Endothelial cell (in vitro differentiated cells): ENCODE data around the gene SYNE2. TPM values are rescaled to one million over a fixed set of nuclear protein-coding genes. Genes with fewer than 3 reads are reported as not detected.

Experiments used
- DNase-seq: peaks from one replicate; pipeline ENCODE4 v3.0.0; 2021; ENCODE audit warnings: low spot score
- H3K27ac Mint-ChIP-seq: one replicate; pipeline ENCODE4 v1.8.0; 2021; ENCODE audit warnings: mixed read lengths, inconsistent platforms; ENCODE audit not compliant: unreplicated experiment
- H3K27me3 Mint-ChIP-seq: one replicate; pipeline ENCODE4 v1.8.0; 2021; ENCODE audit warnings: mild to moderate bottlenecking, moderate library complexity, mixed read lengths, inconsistent platforms; ENCODE audit not compliant: unreplicated experiment
- H3K36me3 Mint-ChIP-seq: one replicate; pipeline ENCODE4 v1.8.0; 2021; ENCODE audit warnings: mild to moderate bottlenecking, low read depth, mixed read lengths, inconsistent platforms; ENCODE audit not compliant: unreplicated experiment
- H3K4me1 Mint-ChIP-seq: one replicate; pipeline ENCODE4 v1.8.0; 2021; ENCODE audit warnings: mild to moderate bottlenecking, mixed read lengths, inconsistent platforms; ENCODE audit not compliant: unreplicated experiment
- H3K4me3 Mint-ChIP-seq: one replicate; pipeline ENCODE4 v1.8.0; 2021; ENCODE audit warnings: mild to moderate bottlenecking, mixed read lengths, inconsistent platforms; ENCODE audit not compliant: unreplicated experiment
- H3K9me3 Mint-ChIP-seq: one replicate; pipeline ENCODE4 v1.8.0; 2021; ENCODE audit warnings: mixed read lengths, inconsistent platforms; ENCODE audit not compliant: unreplicated experiment
- total RNA-seq: library from RNA; stranded (reverse); fragmentation: NEBNext Ultra II Directional; extraction: Animal tissue kit (Norgen Biotek cat#: 25700); gene quantifications from one replicate; pipeline ENCODE4 v1.2.1, GENCODE V29; 2021; ENCODE audit not compliant: unreplicated experiment
- TF ChIP-seq, protein P1 (sequence below): fragments of 200-600 bp; sonication (generic); IDR thresholded peaks from one replicate; pipeline ENCODE4 v1.5.0; 2021; ENCODE audit warnings: antibody characterized with exemption; ENCODE audit not compliant: unreplicated experiment

Gene SYNE2
- total RNA-seq, 1 donor from 2014 or later = 35.9 TPM

- Mint-ChIP-seq H3K27ac (no peak overlapping the region), H3K9me3 (no peaks in the 10 kb centered on the region), H3K4me3 (no peak overlapping the region), H3K36me3 (no peaks in the 10 kb centered on the region), H3K4me1 (no peaks in the 10 kb centered on the region), H3K27me3 (peaks cover 1% of the 10 kb centered on the region)
- no peak for DNase-seq
- TF ChIP-seq, protein P1, sequence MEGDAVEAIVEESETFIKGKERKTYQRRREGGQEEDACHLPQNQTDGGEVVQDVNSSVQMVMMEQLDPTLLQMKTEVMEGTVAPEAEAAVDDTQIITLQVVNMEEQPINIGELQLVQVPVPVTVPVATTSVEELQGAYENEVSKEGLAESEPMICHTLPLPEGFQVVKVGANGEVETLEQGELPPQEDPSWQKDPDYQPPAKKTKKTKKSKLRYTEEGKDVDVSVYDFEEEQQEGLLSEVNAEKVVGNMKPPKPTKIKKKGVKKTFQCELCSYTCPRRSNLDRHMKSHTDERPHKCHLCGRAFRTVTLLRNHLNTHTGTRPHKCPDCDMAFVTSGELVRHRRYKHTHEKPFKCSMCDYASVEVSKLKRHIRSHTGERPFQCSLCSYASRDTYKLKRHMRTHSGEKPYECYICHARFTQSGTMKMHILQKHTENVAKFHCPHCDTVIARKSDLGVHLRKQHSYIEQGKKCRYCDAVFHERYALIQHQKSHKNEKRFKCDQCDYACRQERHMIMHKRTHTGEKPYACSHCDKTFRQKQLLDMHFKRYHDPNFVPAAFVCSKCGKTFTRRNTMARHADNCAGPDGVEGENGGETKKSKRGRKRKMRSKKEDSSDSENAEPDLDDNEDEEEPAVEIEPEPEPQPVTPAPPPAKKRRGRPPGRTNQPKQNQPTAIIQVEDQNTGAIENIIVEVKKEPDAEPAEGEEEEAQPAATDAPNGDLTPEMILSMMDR = no peak
These were observed 239.5 kb downstream of the SYNE2 start for GRCh38 chr14:64092338-64092737.

DNA sequence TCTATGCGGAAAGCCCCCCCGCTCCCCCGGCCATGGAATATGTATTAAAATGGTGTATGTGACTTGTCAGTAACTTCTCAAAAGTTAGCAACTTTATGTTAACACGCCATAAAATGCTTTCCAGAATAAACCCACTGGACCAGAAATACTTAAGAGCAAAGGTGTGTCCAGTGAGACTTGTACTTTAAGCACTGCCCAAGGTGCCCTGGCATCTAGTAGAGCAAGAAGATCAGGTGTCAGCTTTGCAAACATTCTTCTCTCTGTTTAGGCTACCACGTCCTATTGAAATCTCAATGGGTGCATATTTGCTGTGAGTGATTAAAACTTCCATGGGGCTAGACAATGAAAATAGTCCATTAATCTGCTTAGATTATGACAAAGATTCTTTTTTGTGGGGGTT is 240.1 kb downstream of the SYNE2 start:
- no peak overlapping the region for H3K27ac Mint-ChIP-seq
- no peaks in the 10 kb centered on the region for H3K9me3 Mint-ChIP-seq
- no peaks in the 10 kb centered on the region for H3K36me3 Mint-ChIP-seq
- H3K4me1 Mint-ChIP-seq = no peaks in the 10 kb centered on the region
- no peak for DNase-seq
- peaks cover 1% of the 10 kb centered on the region for H3K27me3 Mint-ChIP-seq
- TF ChIP-seq, protein P1 = no peak
- H3K4me3 Mint-ChIP-seq = no peak overlapping the region

DNA sequence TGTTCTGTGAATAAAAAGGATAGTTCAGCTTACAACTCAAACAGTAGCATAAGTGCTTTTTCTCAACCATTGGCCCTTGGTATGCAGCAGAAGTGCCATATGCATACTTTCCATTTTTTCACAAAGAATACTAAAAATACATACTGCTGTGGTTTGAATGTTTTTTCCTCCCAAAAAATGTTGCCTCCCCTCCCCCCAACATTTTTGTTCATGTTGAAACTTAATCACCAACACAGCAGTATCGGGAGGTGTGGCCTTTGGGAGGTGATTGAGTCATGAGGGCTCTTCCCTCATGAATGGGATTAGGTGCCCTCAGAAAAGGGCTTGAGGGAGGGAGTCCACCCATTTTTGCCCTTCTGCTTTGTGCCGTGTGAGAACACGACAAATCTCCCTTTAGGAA is 242.8 kb downstream of the SYNE2 start:
- TF ChIP-seq, protein P1 = no peak
- no peaks in the 10 kb centered on the region for H3K36me3 Mint-ChIP-seq
- H3K4me1 Mint-ChIP-seq = no peaks in the 10 kb centered on the region
- DNase-seq = no peak
- no peak overlapping the region for H3K4me3 Mint-ChIP-seq
- H3K27me3 Mint-ChIP-seq = peaks cover 1% of the 10 kb centered on the region
- H3K9me3 Mint-ChIP-seq = no peaks in the 10 kb centered on the region
- H3K27ac Mint-ChIP-seq = no peak overlapping the region

- Mint-ChIP-seq H3K9me3 (no peaks in the 10 kb centered on the region), H3K4me3 (no peak overlapping the region), H3K27me3 (peaks cover under 1% of the 10 kb centered on the region), H3K4me1 (no peaks in the 10 kb centered on the region), H3K36me3 (peaks cover 4% of the 10 kb centered on the region), H3K27ac (no peak overlapping the region)
- TF ChIP-seq, protein P1 = no peak
- no peak for DNase-seq
These were observed 245.3 kb downstream of the SYNE2 start for GRCh38 chr14:64098120-64098519.

GRCh38 chr14:64107438-64107837 is 254.6 kb downstream of the SYNE2 start:
- Mint-ChIP-seq H3K9me3 (no peaks in the 10 kb centered on the region), H3K27me3 (no peaks in the 10 kb centered on the region), H3K4me1 (peaks cover 8% of the 10 kb centered on the region), H3K36me3 (peaks cover 9% of the 10 kb centered on the region), H3K27ac (no peak overlapping the region), H3K4me3 (no peak overlapping the region)
- TF ChIP-seq, protein P1 = no peak
- DNase-seq = no peak
